RKO (cell line): Measurements from ENCODE around the gene ABCB1.
"Not testable (repeated sequence)": the region's sequence is repeated elsewhere in the genome, so short reads cannot be mapped to it uniquely, and the experiment has no call there.

ENCODE experiments used
- DNase-seq: peaks from one replicate; pipeline ENCODE4 v3.0.0-alpha.2; 2016; ENCODE audit warnings: low spot score

Gene ABCB1

GRCh38 chr7:87471473-87471872, 129.2 kb downstream of the ABCB1 start:
- no peak for DNase-seq

DNA sequence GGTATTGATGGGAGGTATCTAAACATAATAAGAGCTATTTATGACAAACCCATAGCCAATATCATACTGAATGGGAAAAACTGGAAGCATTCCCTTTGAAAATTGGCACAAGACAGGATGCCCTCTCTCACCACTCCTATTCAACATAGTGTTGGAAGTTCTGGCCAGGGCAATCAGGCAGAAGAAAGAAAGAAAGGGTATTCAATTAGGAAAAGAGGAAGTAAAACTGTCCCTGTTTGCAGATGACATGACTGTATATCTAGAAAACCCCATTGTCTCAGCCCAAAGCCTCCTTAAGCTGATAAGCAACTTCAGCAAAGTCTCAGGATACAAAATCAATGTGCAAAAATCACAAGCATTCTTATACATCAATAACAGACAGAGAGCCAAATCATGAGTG, 131.5 kb downstream of the ABCB1 start:
- not testable (repeated sequence) for DNase-seq

- not testable (repeated sequence) for DNase-seq
Measured at GRCh38 chr7:87465534-87465880, 135.2 kb downstream of the ABCB1 start.

- DNase-seq = not testable (repeated sequence)
Measured at GRCh38 chr7:87464830-87465533, 135.7 kb downstream of the ABCB1 start.

DNA sequence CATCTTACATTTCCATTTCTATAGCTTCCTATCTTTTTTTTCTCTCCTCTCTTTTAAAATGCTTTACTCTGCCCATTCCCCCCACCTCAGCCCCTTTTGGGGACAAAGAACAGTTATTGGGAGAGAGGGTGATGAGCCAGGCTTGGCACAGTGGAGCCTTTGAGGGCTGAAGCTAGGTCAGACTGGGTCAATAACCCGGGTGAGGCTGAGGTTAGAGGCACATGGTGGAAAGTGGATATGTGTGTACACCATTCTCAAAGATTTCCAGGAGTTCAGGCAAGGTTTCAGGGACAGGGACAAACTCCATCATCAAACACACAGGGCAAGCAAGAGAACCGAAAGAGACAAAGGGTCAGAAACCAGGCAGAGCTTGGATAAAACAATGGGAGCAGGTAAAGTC, 136.7 kb downstream of the ABCB1 start:
- DNase-seq = no peak

DNA sequence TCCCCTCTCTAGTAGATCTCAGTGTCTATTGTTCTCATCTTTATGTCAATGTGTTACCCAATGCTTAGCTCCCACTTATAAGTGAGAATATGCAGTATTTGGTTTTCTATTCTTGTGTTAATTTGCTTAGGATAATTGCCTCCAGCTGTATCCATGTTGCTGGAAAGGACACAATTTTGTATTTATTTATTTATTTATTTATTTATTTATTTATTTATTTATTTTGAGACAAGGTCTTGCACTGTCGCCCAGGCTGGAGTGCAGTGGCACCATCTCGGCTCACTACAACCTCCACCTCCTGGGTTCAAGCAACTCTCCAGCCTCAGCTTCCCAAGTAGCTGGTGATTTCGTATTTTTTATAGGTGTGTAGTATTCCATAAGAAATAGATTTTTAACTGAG, 140.2 kb downstream of the ABCB1 start:
- DNase-seq = not testable (repeated sequence)

- no peak for DNase-seq
Measured at GRCh38 chr7:87459941-87460340, 140.7 kb downstream of the ABCB1 start.

DNA sequence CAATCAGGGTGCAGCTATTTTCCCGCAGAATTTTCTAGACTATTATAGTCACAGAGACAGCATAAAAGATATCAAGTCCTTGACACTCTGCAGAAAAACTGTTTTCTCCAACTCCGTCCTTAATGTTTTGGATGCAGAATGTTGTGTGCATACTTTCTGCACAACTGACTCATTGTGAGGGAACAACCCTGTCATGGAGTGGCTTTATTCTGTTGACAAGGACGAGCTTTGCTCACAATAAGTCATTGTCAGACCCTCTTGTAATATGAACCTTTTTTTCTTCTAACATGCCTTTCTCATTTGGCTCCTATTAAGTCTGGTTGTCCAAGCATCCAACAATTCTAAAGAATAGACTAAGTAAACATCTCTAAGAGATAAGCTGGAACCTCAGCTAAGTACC, 142.5 kb downstream of the ABCB1 start:
- DNase-seq = no peak

DNA sequence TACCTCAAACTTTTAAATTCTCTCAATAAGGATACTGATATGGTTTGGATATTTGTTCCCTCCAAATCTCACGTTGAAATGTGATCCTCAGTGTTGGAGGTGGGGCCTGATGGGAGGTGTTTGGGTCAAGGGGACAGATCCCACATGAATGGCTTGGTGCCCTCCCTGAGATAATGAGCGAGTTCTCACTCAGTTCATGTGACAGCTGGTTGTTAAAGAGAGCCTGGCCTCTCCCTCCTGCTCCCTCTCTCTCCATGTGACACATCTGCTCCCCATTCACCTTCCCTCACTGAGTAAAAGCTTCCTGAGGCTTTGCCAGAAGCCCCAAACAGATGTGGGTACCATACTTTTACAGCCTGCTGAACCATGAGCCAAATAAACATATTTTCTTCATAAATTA, 144.4 kb downstream of the ABCB1 start:
- DNase-seq = no peak
